ENCODE results near the gene GP1BB. TPM values are rescaled to one million over a fixed set of nuclear protein-coding genes. Genes with fewer than 3 reads are reported as not detected.

Gene GP1BB
- total and polyA plus RNA-seq, 3 experiments from 2014 or later, result not detected

DNA sequence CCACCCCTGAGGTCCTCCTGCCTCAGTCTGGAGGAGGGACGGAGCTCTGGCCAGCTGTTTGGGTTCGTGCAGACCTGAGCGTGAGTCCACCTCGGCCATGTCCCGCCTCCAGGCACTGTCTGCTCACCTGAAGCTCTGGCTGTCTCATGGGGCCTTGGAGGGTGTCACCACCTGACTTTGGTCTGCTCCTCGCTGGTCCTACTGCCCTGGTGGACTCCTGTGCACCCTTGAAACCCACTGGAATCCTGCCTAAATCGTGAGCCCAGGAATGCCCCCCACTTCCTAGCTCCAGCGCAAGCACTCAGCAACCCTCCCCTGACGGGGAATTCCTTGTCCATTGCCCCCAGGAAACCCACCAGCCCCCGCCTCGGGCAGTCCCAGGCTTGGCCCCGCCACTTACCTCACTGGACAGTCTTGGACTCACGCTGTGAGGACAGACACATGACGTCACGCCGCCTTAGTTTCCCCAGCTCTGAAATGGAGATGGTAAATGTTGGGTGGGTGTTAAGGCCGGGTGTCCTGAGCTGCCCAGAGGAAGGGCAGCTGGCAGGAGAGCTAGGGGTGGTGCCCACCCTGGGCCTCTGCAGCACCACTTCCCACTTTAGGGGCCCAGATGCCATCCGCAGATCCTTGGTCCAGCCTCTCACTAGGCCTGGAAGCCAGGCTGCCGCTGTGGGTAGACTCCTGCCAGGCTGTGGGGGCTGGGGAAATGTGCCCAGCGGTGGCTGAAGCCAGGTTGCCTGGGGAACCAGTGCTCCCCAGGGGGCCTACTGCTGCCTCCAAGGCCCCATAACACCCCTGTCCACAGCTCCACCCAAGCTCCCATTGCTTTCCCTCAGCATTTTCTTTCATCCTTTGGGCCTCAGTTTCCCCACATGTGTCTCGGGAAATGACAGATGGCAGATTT, 19.1 kb downstream of the GP1BB start:
- Histone ChIP-seq H3K27me3 (ENCODE audit: insufficient read depth, low read length, poor library complexity, severe bottlenecking) (no peaks in the 10 kb centered on the region), H3K4me3 (ENCODE audit: low read length) (no peak overlapping the region), H3K9me3 (ENCODE audit: low read length) (no peaks in the 10 kb centered on the region), H3K27ac (ENCODE audit: low read depth, low read length) (no peak overlapping the region), H3K4me1 (ENCODE audit: insufficient read depth, low read length) (no peaks in the 10 kb centered on the region), H3K36me3 (ENCODE audit: insufficient read depth, low read length) (no peaks in the 10 kb centered on the region)
- CTCF ChIA-PET, result interaction anchor here (1.8 kb wide), 1 partner anchor 12 kb away, joined by 10 read pairs; no protein-coding TSS in a partner anchor
- no peaks in the 10 kb centered on the region for H3K4me1 Mint-ChIP-seq
- H3K27me3 Mint-ChIP-seq, result no peaks in the 10 kb centered on the region
- H3K36me3 Mint-ChIP-seq, result no peaks in the 10 kb centered on the region
- H3K27ac Mint-ChIP-seq, result no peak overlapping the region
- POLR2A ChIA-PET, result no interaction called here
- DNase-seq, result no peak
- H3K4me3 Mint-ChIP-seq, result no peak overlapping the region
- no peaks in the 10 kb centered on the region for H3K9me3 Mint-ChIP-seq

DNA sequence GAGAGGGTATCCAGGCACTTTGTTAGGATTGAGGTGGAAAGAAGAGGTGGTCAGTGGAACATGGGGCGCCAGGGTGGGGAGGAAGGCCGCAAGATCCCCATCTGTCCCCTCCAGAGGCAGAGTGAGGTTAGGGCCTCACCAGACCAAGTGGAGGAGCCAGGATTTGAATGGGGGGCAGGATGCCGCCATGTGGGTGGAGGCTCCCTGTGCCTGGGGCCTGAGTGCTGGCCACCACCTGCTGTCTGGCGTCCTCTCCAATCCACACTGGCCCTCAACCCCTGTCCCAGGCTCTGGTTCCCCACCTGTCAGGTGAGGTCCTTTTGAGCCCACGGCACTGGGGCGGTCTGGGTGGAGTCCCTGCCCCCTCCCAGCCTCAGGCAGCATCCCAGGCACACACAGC, 19.7 kb downstream of the GP1BB start:
- Mint-ChIP-seq H3K4me3 (no peak overlapping the region), H3K4me1 (no peaks in the 10 kb centered on the region)

DNA sequence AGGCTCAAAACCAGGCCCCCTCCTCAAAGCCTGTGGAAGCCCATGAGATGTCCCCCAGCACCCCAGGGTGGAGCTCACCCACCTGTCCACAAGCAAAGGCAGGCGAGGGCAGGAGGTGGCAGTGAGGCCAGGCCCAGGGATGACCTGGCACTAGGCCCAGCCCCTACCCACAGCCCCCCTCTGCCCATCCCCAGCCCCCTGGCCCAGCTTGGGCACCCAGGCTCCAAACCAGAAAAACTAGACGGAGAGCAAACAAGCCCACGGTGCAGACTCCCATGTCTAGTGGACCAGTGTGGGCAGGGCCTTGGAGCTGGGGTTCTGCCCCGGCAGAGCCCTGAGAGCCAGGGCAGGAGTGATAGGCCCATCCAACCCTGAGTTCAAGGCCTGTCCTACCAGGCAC, 20.3 kb downstream of the GP1BB start:
- Mint-ChIP-seq H3K9me3 (no peaks in the 10 kb centered on the region), H3K4me1 (no peaks in the 10 kb centered on the region), H3K4me3 (no peak overlapping the region), H3K36me3 (no peaks in the 10 kb centered on the region), H3K27me3 (no peaks in the 10 kb centered on the region), H3K27ac (no peak overlapping the region)
- Histone ChIP-seq H3K4me1 (ENCODE audit: insufficient read depth, low read length) (no peaks in the 10 kb centered on the region), H3K27ac (ENCODE audit: low read depth, low read length) (no peak overlapping the region), H3K4me3 (ENCODE audit: low read length) (no peak overlapping the region), H3K36me3 (ENCODE audit: insufficient read depth, low read length) (no peaks in the 10 kb centered on the region), H3K9me3 (ENCODE audit: low read length) (no peaks in the 10 kb centered on the region), H3K27me3 (ENCODE audit: insufficient read depth, low read length, poor library complexity, severe bottlenecking) (no peaks in the 10 kb centered on the region)
- CTCF ChIA-PET, result no interaction called here
- POLR2A ChIA-PET, result no interaction called here
- no peak for DNase-seq

More for the DNA sequence above, 19.7 kb downstream of the GP1BB start:
- H3K27ac ChIP-seq (ENCODE audit: low read depth, low read length), result no peak overlapping the region
- H3K27ac Mint-ChIP-seq, result no peak overlapping the region
- H3K36me3 ChIP-seq (ENCODE audit: insufficient read depth, low read length), result no peaks in the 10 kb centered on the region
- no peaks in the 10 kb centered on the region for H3K27me3 Mint-ChIP-seq
- H3K9me3 Mint-ChIP-seq, result no peaks in the 10 kb centered on the region
- H3K27me3 ChIP-seq (ENCODE audit: insufficient read depth, low read length, poor library complexity, severe bottlenecking), result no peaks in the 10 kb centered on the region
- no peak for DNase-seq
- POLR2A ChIA-PET, result no interaction called here
- CTCF ChIA-PET, result interaction anchor here (1.8 kb wide), 1 partner anchor 12 kb away, joined by 10 read pairs; no protein-coding TSS in a partner anchor
- H3K9me3 ChIP-seq (ENCODE audit: low read length), result no peaks in the 10 kb centered on the region
- H3K36me3 Mint-ChIP-seq, result no peaks in the 10 kb centered on the region
- no peak overlapping the region for H3K4me3 ChIP-seq (ENCODE audit: low read length)
- H3K4me1 ChIP-seq (ENCODE audit: insufficient read depth, low read length), result no peaks in the 10 kb centered on the region

DNA sequence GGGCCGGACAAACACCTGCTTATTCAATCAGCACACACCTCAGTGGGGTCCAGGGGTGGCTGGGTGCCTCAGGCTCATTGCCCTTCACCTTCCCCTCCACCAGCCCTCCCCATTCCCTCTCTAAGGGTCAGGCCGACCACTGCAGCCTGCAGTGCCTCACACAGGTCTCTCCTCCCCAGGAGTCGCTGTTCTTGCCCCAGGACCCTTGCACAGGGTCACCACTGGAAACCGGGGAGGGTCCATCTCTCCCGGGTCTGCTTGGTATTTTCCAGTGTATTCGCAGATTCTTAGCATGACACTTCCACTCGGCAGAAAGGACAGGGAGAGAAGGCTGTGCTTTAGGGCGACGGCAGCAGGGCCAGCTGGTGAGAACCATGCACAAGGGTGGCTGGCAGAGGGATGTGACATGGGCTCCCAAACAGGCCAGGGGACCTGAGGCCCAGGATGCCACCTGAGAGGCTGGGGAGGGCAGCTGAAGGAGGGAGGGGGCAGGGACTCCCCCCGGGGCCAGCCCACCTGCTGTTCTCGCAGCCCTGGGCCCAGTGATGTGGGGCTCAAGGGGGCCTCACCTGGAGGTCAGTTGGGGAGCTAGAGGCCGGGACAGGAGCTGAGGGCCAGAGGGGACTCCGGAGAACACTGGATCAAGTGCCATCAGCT, 21.1 kb downstream of the GP1BB start:
- H3K9me3 Mint-ChIP-seq, result no peaks in the 10 kb centered on the region
- no peak overlapping the region for H3K27ac ChIP-seq (ENCODE audit: low read depth, low read length)
- ChIA-PET POLR2A (no interaction called here), CTCF (no interaction called here)
- H3K9me3 ChIP-seq (ENCODE audit: low read length), result no peaks in the 10 kb centered on the region
- no peak overlapping the region for H3K4me3 ChIP-seq (ENCODE audit: low read length)
- no peak for DNase-seq
- H3K4me1 Mint-ChIP-seq, result no peaks in the 10 kb centered on the region
- H3K36me3 Mint-ChIP-seq, result no peaks in the 10 kb centered on the region
- no peaks in the 10 kb centered on the region for H3K27me3 ChIP-seq (ENCODE audit: insufficient read depth, low read length, poor library complexity, severe bottlenecking)
- no peak overlapping the region for H3K4me3 Mint-ChIP-seq
- H3K27ac Mint-ChIP-seq, result no peak overlapping the region
- no peaks in the 10 kb centered on the region for H3K36me3 ChIP-seq (ENCODE audit: insufficient read depth, low read length)
- H3K27me3 Mint-ChIP-seq, result peaks cover 0 to 2% of the 10 kb centered on the region in 2 donors
- H3K4me1 ChIP-seq (ENCODE audit: insufficient read depth, low read length), result no peaks in the 10 kb centered on the region

DNA sequence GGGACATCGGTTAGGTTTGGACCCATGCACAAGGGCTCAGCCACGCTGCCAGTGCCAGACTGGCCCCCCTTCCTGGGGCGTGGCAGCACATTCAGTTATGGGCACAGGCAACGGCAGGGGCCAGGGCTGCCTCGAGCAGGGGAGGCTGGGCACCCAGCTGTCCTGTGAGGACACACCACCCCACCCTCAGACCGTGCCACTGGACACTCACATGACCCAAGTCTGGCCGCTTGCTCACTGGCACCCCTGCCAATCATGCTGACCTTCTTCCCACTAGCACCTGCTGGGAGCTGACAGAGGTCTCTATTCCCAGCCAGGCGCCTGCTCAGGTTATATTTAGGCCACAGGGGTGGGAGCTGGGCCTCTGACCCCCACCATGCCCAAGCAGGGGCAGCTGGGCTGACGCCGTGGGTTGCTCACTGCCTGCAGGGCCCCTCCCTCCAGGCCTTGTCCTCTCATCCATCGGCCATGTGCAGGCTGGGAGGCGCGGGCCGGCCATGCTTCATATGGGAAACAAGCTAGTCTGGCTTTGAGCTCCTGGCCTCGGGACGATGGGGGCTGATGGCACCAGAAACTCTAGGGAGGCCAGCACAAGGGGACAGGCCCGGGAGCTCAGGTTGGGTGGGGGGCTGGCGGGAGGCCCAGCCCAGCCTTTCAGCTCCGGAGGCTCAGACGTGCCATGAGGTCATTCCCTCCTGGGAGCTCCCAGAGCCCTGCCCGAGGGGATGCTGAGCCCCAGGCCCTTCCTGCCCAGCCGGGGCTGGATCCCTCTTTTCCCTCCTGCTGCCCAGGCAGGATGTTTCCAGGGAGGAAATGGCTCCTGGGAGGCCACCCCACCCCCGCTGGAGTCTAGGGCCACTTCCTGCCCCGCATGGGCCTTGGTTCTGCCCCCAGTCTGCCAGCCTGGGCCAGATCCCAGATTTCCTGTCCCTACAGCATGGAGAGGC, 22.1 kb downstream of the GP1BB start:
- DNase-seq, result no peak
- H3K4me1 ChIP-seq (ENCODE audit: insufficient read depth, low read length), result no peaks in the 10 kb centered on the region
- ChIA-PET CTCF (interaction anchor here (1.6 kb wide), 1 partner anchor 15 kb away, joined by 6 read pairs; no protein-coding TSS in a partner anchor), POLR2A (no interaction called here)
- H3K27me3 Mint-ChIP-seq, result peaks cover 0 to 2% of the 10 kb centered on the region in 2 donors
- no peak overlapping the region for H3K4me3 ChIP-seq (ENCODE audit: low read length)
- peaks cover 6% of the 10 kb centered on the region for H3K27me3 ChIP-seq (ENCODE audit: insufficient read depth, low read length, poor library complexity, severe bottlenecking)
- no peak overlapping the region for H3K4me3 Mint-ChIP-seq
- H3K4me1 Mint-ChIP-seq, result no peaks in the 10 kb centered on the region
- no peak overlapping the region for H3K27ac ChIP-seq (ENCODE audit: low read depth, low read length)
- no peak overlapping the region for H3K27ac Mint-ChIP-seq
- H3K9me3 Mint-ChIP-seq, result no peaks in the 10 kb centered on the region
- no peaks in the 10 kb centered on the region for H3K36me3 Mint-ChIP-seq
- no peaks in the 10 kb centered on the region for H3K36me3 ChIP-seq (ENCODE audit: insufficient read depth, low read length)
- H3K9me3 ChIP-seq (ENCODE audit: low read length), result no peaks in the 10 kb centered on the region

DNA sequence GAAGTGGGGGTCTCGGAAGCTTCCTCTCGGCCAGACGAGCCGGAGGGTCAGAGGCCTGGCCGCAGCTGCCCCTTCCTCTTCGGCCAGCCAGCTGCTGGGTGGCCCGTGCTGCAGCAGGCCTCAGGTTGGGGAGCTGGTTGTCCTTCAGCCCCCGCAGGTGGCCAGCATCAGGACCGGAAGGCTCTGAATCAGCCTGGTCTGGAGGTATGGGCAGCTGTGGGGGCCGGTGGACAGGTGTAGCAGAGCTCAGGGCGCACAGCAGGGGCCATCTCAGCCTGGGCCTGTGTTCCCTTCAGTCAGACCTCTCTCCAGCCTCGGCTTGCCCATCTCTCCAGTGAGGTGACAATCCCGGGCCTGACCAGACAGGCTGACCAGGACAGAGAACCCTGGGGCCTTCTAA, 23.4 kb downstream of the GP1BB start:
- DNase-seq, result no peak
- Mint-ChIP-seq H3K27me3 (peaks cover 0 to 2% of the 10 kb centered on the region in 2 donors), H3K27ac (no peak overlapping the region), H3K36me3 (no peaks in the 10 kb centered on the region), H3K4me1 (no peaks in the 10 kb centered on the region), H3K9me3 (no peaks in the 10 kb centered on the region), H3K4me3 (no peak overlapping the region)
- no peaks in the 10 kb centered on the region for H3K4me1 ChIP-seq (ENCODE audit: insufficient read depth, low read length)
- H3K9me3 ChIP-seq (ENCODE audit: low read length), result no peaks in the 10 kb centered on the region
- ChIA-PET CTCF (interaction anchor here (1.6 kb wide), 1 partner anchor 17 kb away, joined by 6 read pairs; no protein-coding TSS in a partner anchor), POLR2A (no interaction called here)
- no peak overlapping the region for H3K27ac ChIP-seq (ENCODE audit: low read depth, low read length)
- H3K36me3 ChIP-seq (ENCODE audit: insufficient read depth, low read length), result no peaks in the 10 kb centered on the region
- H3K27me3 ChIP-seq (ENCODE audit: insufficient read depth, low read length, poor library complexity, severe bottlenecking), result peaks cover 8% of the 10 kb centered on the region
- H3K4me3 ChIP-seq (ENCODE audit: low read length), result no peak overlapping the region

DNA sequence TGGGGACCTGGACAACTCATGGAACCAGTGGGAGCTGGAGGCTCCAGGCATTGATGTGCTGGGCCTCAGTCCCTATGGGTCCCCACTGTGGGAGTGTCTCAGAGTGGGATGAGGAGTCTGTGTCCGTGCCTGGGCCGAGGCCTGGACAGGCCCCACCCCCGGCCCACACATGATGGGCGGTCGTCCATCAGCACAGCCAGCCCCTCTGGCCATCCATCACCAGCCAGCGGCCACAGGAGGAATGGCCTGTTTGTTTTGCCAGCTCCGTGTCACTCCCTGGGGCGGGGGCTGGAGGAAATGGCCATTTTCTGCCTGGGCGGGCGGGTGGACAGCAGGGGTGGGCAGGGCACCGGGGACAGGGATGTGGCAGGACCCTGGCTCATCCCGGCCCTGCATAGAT, 24.2 kb downstream of the GP1BB start:
- Mint-ChIP-seq H3K4me3 (no peak overlapping the region), H3K36me3 (no peaks in the 10 kb centered on the region), H3K27me3 (peaks cover 3 to 4% of the 10 kb centered on the region in 2 donors), H3K4me1 (no peaks in the 10 kb centered on the region), H3K27ac (no peak overlapping the region), H3K9me3 (no peaks in the 10 kb centered on the region)
- Histone ChIP-seq H3K36me3 (ENCODE audit: insufficient read depth, low read length) (no peaks in the 10 kb centered on the region), H3K27me3 (ENCODE audit: insufficient read depth, low read length, poor library complexity, severe bottlenecking) (peaks cover 15% of the 10 kb centered on the region), H3K9me3 (ENCODE audit: low read length) (no peaks in the 10 kb centered on the region), H3K4me3 (ENCODE audit: low read length) (no peak overlapping the region), H3K27ac (ENCODE audit: low read depth, low read length) (no peak overlapping the region), H3K4me1 (ENCODE audit: insufficient read depth, low read length) (no peaks in the 10 kb centered on the region)
- no peak for DNase-seq
- POLR2A ChIA-PET, result no interaction called here
- CTCF ChIA-PET, result no interaction called here
